ENCODE data around the gene KRT75. TPM values are rescaled to one million over a fixed set of nuclear protein-coding genes. Genes with fewer than 3 reads are reported as not detected.

KRT75 gene
- total and polyA plus RNA-seq, 2 of the 4 experiments (the other 2 are of a cell fraction) = not detected

- CTCF ChIA-PET = no interaction called here
- H3K23ac ChIP-seq (ENCODE audit: low read depth, low read length) = no peak overlapping the region
- no peaks in the 10 kb centered on the region for H3K36me3 ChIP-seq (ENCODE audit: control insufficient read depth, insufficient read depth, low read length)
- H3K79me1 ChIP-seq (ENCODE audit: low read depth in 1 of 2, low read length in 2 of 2) = no peaks in the 10 kb centered on the region
- no peak overlapping the region for H4K91ac ChIP-seq (ENCODE audit: insufficient read depth, low read depth, low read length)
- no peaks in the 10 kb centered on the region for H3K9me3 ChIP-seq (ENCODE audit: control insufficient read depth, insufficient read depth, low read length)
- no peak overlapping the region for H2BK120ac ChIP-seq (ENCODE audit: low read depth, low read length)
- no peak overlapping the region for H3K18ac ChIP-seq (ENCODE audit: low read depth, low read length)
- H3K27ac ChIP-seq (ENCODE audit: insufficient read depth, low read length) = no peak overlapping the region
- H4K8ac ChIP-seq (ENCODE audit: low read depth in 2 of 2, low read length in 2 of 2) = no peak overlapping the region
- ATAC-seq (ENCODE audit: low read depth) = no peak
- dilution Hi-C loops (cut with HindIII; ENCODE audit: low sequenced_read_pairs, unreplicated experiment) = no loop called here
- H3K27me3 ChIP-seq (ENCODE audit: control insufficient read depth, insufficient read depth, low read length) = peaks cover 42% of the 10 kb centered on the region
- BruUV-seq (replicated peaks) = no TSS peak
- no peak overlapping the region for H2AFZ ChIP-seq (replicated peaks; ENCODE audit: low read length, poor library complexity)
- no peak overlapping the region for H2AK9ac ChIP-seq (replicated peaks; ENCODE audit: low read depth, low read length, poor library complexity)
- no peak overlapping the region for H2AK5ac ChIP-seq (ENCODE audit: low read depth, low read length)
- 48% methylated on average over 4 of the region's 19 CpGs; no CpG with 5 or more reads in 1 of the 2 experiments for WGBS, 2 experiments (ENCODE audit: extremely low coverage in 2 of 2, insufficient read length in 1 of 2)
- in situ Hi-C loops (cut with MboI; ENCODE audit: low sequenced_read_pairs) = loop anchor here (10.0 kb wide), 1 partner anchor 607 kb away; no protein-coding TSS in a partner anchor
- TF ChIP-seq RCOR1 (IDR thresholded peaks at IDR 0.05; ENCODE audit: insufficient replicate concordance, low read length) (no peak), RAD21 (IDR thresholded peaks at IDR 0.05; ENCODE audit: low read length) (no peak), FOS (IDR thresholded peaks at IDR 0.05; ENCODE audit: low read depth, low read length) (no peak), MAFK (IDR thresholded peaks at IDR 0.05; ENCODE audit: low read depth, low read length) (no peak), CHD1 (IDR thresholded peaks at IDR 0.05; ENCODE audit: low read depth, low read length) (no peak), CTCF (conservative IDR thresholded peaks at IDR 0.05; ENCODE audit: low read depth, low read length) (no peak), POLR2A (IDR thresholded peaks at IDR 0.05; ENCODE audit: low read depth, low read length) (no peak), BHLHE40 (IDR thresholded peaks at IDR 0.05; ENCODE audit: low read depth, low read length) (no peak), MAZ (IDR thresholded peaks at IDR 0.05; ENCODE audit: borderline replicate concordance, low read depth, low read length) (no peak), NFE2L2 (IDR thresholded peaks at IDR 0.05; ENCODE audit: low read depth, low read length) (no peak)
- no peaks in the 10 kb centered on the region for H4K20me1 ChIP-seq (ENCODE audit: insufficient read depth, low read length)
- H2BK15ac ChIP-seq (ENCODE audit: low read depth, low read length) = no peak overlapping the region
- intact Hi-C loops (cut with micrococcal nuclease) = no loop called here
- POLR2A ChIA-PET (ENCODE audit: unreplicated experiment) = no interaction called here
- H4K5ac ChIP-seq (ENCODE audit: low read depth, low read length) = no peak overlapping the region
- H3K56ac ChIP-seq (ENCODE audit: extremely low read depth, insufficient read depth, low read length) = no peak overlapping the region
- no peaks in the 10 kb centered on the region for H3K4me1 ChIP-seq (ENCODE audit: control insufficient read depth, insufficient read depth, low read length)
- H3K9ac ChIP-seq (ENCODE audit: low read depth, low read length) = no peak overlapping the region
- no peak overlapping the region for H3K14ac ChIP-seq (replicated peaks; ENCODE audit: low read depth, low read length)
- no peak overlapping the region for H3K4me2 ChIP-seq (ENCODE audit: low read depth, low read length)
- H2BK20ac ChIP-seq (ENCODE audit: low read depth, low read length) = no peak overlapping the region
- H2BK5ac ChIP-seq (ENCODE audit: low read depth, low read length, poor library complexity, severe bottlenecking) = no peak overlapping the region
- H3K9me1 ChIP-seq (ENCODE audit: insufficient read depth, low read length) = no peaks in the 10 kb centered on the region
- no peak for DNase-seq
- H3K4me3 ChIP-seq (ENCODE audit: insufficient read depth, low read depth, low read length) = no peak overlapping the region
- no peak overlapping the region for H3K4ac ChIP-seq (ENCODE audit: low read depth, low read length)
These were observed 56.1 kb downstream of the KRT75 start for GRCh38 chr12:52378091-52378490.

Data from IMR-90 (cell line).